Mammary epithelial cell (primary cell): ENCODE measurements around the gene THADA.

ENCODE experiments used
- EZH2 ChIP-seq: IDR thresholded peaks from 2 replicates; pipeline ENCODE4 v1.6.1; 2012; ENCODE audit warnings: low read length, inconsistent platforms, borderline replicate concordance
- TF ChIP-seq, protein P1 (sequence below), 2 donors: IDR thresholded peaks in 1 of 2; conservative IDR thresholded peaks in 1 of 2; 2 replicates each; pipeline ENCODE4 v1.5.1; 2011 to 2012; ENCODE audit warnings: inconsistent platforms in 2 of 2, low read length in 2 of 2, mild to moderate bottlenecking in 2 of 2, control low read depth in 1 of 2, low read depth in 1 of 2; ENCODE audit not compliant: insufficient read depth in 1 of 2; ENCODE audit errors: extremely low read depth in 1 of 2

DNA sequence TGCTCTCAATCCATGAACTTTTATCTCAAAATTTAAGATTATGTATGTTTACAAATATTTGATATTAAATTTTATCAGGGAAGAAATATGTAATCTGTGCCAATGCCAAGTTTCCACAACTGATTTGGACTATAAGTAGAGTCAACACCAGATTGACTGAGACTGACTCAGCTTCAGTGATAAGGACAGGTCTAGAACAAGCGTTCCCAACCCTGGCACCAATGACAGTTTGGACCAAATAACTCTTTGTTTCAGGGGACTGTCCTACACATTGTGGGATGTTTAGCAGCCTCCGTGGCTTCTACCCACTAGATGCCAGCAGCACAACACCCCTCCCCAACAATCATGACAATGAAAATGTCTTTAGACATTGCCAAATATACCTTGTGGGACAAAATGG, 165.3 kb downstream of the THADA start:
- TF ChIP-seq, protein P1, sequence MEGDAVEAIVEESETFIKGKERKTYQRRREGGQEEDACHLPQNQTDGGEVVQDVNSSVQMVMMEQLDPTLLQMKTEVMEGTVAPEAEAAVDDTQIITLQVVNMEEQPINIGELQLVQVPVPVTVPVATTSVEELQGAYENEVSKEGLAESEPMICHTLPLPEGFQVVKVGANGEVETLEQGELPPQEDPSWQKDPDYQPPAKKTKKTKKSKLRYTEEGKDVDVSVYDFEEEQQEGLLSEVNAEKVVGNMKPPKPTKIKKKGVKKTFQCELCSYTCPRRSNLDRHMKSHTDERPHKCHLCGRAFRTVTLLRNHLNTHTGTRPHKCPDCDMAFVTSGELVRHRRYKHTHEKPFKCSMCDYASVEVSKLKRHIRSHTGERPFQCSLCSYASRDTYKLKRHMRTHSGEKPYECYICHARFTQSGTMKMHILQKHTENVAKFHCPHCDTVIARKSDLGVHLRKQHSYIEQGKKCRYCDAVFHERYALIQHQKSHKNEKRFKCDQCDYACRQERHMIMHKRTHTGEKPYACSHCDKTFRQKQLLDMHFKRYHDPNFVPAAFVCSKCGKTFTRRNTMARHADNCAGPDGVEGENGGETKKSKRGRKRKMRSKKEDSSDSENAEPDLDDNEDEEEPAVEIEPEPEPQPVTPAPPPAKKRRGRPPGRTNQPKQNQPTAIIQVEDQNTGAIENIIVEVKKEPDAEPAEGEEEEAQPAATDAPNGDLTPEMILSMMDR (conservative IDR thresholded peaks at IDR 0.05 in 1 of 2, IDR thresholded peaks at IDR 0.05 in 1 of 2; ENCODE audit: extremely low read depth in 1 of 2, insufficient read depth in 1 of 2, low read depth in 1 of 2, low read length in 2 of 2): no peak
- no peak for TF ChIP-seq EZH2
